Breast epithelium (tissue), 4 donors: ENCODE measurements around the gene MACROD1. TPM values are rescaled to one million over a fixed set of nuclear protein-coding genes. Genes with fewer than 3 reads are reported as not detected.

Experiments used
- DNase-seq, 2 donors: peaks; one replicate each; pipeline ENCODE4 v3.0.0-alpha.2; 2019; ENCODE audit warnings: low spot score in 2 of 2
- H3K27ac ChIP-seq, 2 donors: fragments of 200-600 bp; sonication (generic) in 1 of 2; one replicate each; pipeline ENCODE4 v1.5.1; 2016 to 2019; ENCODE audit warnings: mild to moderate bottlenecking in 1 of 2
- H3K27me3 ChIP-seq, 2 donors: fragments of 200-600 bp; sonication (generic) in 1 of 2; one replicate each; pipeline versions ENCODE4 v1.5.1 to v1.6.0; 2017 to 2019; ENCODE audit warnings: control low read depth in 1 of 2, mild to moderate bottlenecking in 1 of 2
- H3K36me3 ChIP-seq: fragments of 200-600 bp; one replicate; pipeline ENCODE4 v1.5.1; 2019
- H3K4me1 ChIP-seq, 2 donors: fragments of 200-600 bp; sonication (generic); one replicate each; pipeline ENCODE4 v1.5.1; 2016 to 2019; ENCODE audit warnings: control low read depth in 1 of 2
- H3K4me3 ChIP-seq, 3 donors: fragments of 200-600 bp; sonication (generic); 1 replicate in 2 of 3; 2 replicates in 1 of 3; pipeline ENCODE4 v1.5.1; 2016 to 2019; ENCODE audit warnings: mild to moderate bottlenecking in 3 of 3, moderate library complexity in 2 of 3
- H3K9me3 ChIP-seq, 2 donors: fragments of 200-600 bp; sonication (generic) in 1 of 2; one replicate each; pipeline ENCODE4 v1.5.1; 2016 to 2019; ENCODE audit warnings: control low read depth in 1 of 2
- CTCF ChIP-seq, 3 donors: fragments of 450-650 bp; IDR thresholded peaks; one replicate each; pipeline ENCODE4 v1.5.1; 2016 to 2017; ENCODE audit warnings: antibody characterized with exemption in 3 of 3, mild to moderate bottlenecking in 3 of 3, moderate library complexity in 3 of 3
- POLR2A ChIP-seq: fragments of 450-650 bp; IDR thresholded peaks from one replicate; pipeline ENCODE4 v1.6.1; 2016; ENCODE audit warnings: antibody characterized with exemption, mild to moderate bottlenecking, moderate library complexity
- POLR2AphosphoS5 ChIP-seq, 3 donors: sonication (generic); formaldehyde crosslinking; IDR thresholded peaks; one replicate each; pipeline ENCODE4 v1.6.1; 2017; ENCODE audit warnings: antibody characterized with exemption in 3 of 3
- intact Hi-C: fragments of 100-400 bp; cut with DNase I; formaldehyde crosslinking; loops from one replicate; pipeline ENCODE4 v1.15.1; 2023; ENCODE audit warnings: low total_unique reads
- total RNA-seq, 3 donors: library from RNA; depleted of rRNA; stranded (reverse); fragments of >200 nt; gene quantifications; one replicate each; pipeline ENCODE4 v1.1.0, GENCODE V29; 2016

The MACROD1 gene
- total RNA-seq, 3 donors from 2014 or later: 19.7 to 113 (median 40.3) TPM

GRCh38 chr11:64180891-64181290 lies 15.0 kb upstream of the MACROD1 start:
- Histone ChIP-seq H3K4me3 (no peak overlapping the region), H3K36me3 (no peaks in the 10 kb centered on the region), H3K27ac (peak overlapping the region; percentile 23 to 62), H3K9me3 (no peaks in the 10 kb centered on the region), H3K27me3 (no peaks in the 10 kb centered on the region), H3K4me1 (no peaks in the 10 kb centered on the region)
- DNase-seq: no peak
- TF ChIP-seq POLR2A (no peak), POLR2AphosphoS5 (IDR thresholded peaks at IDR 0.05) (no peak), CTCF (IDR thresholded peaks at IDR 0.05) (no peak)
- intact Hi-C loops: no loop called here

GRCh38 chr11:64178951-64179639 lies 13.2 kb upstream of the MACROD1 start:
- DNase-seq: no peak
- H3K27me3 ChIP-seq: no peaks in the 10 kb centered on the region
- no peak overlapping the region for H3K4me3 ChIP-seq
- H3K36me3 ChIP-seq: no peaks in the 10 kb centered on the region
- peaks cover 0 to under 1% of the 10 kb centered on the region in 2 donors for H3K9me3 ChIP-seq
- no peaks in the 10 kb centered on the region for H3K4me1 ChIP-seq
- no peak overlapping the region for H3K27ac ChIP-seq
- TF ChIP-seq CTCF (IDR thresholded peaks at IDR 0.05) (no peak), POLR2A (no peak), POLR2AphosphoS5 (IDR thresholded peaks at IDR 0.05) (no peak)
- intact Hi-C loops: no loop called here

GRCh38 chr11:64178203-64178602 lies 12.3 kb upstream of the MACROD1 start:
- DNase-seq: no peak
- intact Hi-C loops: no loop called here
- no peak overlapping the region for H3K4me3 ChIP-seq

GRCh38 chr11:64176751-64177150 lies 10.8 kb upstream of the MACROD1 start:
- Histone ChIP-seq H3K4me3 (no peak overlapping the region), H3K9me3 (peaks cover 0 to 6% of the 10 kb centered on the region in 2 donors), H3K27me3 (no peaks in the 10 kb centered on the region), H3K4me1 (no peaks in the 10 kb centered on the region), H3K36me3 (no peaks in the 10 kb centered on the region), H3K27ac (no peak overlapping the region)
- TF ChIP-seq POLR2AphosphoS5 (IDR thresholded peaks at IDR 0.05) (no peak), CTCF (IDR thresholded peaks at IDR 0.05) (no peak), POLR2A (no peak)
- intact Hi-C loops: no loop called here
- no peak for DNase-seq

More at GRCh38 chr11:64178203-64178602, 12.3 kb upstream of the MACROD1 start:
- TF ChIP-seq CTCF (IDR thresholded peaks at IDR 0.05): no peak
- no peak for TF ChIP-seq POLR2AphosphoS5 (IDR thresholded peaks at IDR 0.05)
- no peak for TF ChIP-seq POLR2A
- peaks cover 0 to 6% of the 10 kb centered on the region in 2 donors for H3K9me3 ChIP-seq
- H3K27me3 ChIP-seq: no peaks in the 10 kb centered on the region
- no peaks in the 10 kb centered on the region for H3K4me1 ChIP-seq
- no peak overlapping the region for H3K27ac ChIP-seq
- no peaks in the 10 kb centered on the region for H3K36me3 ChIP-seq

- Histone ChIP-seq H3K9me3 (peaks cover 0 to 6% of the 10 kb centered on the region in 2 donors), H3K4me3 (no peak overlapping the region), H3K27me3 (no peaks in the 10 kb centered on the region), H3K36me3 (no peaks in the 10 kb centered on the region), H3K4me1 (no peaks in the 10 kb centered on the region), H3K27ac (no peak overlapping the region)
- intact Hi-C loops: no loop called here
- no peak for DNase-seq
- no peak for TF ChIP-seq POLR2AphosphoS5 (IDR thresholded peaks at IDR 0.05)
- no peak for TF ChIP-seq POLR2A
- no peak for TF ChIP-seq CTCF (IDR thresholded peaks at IDR 0.05)
Measured at GRCh38 chr11:64173616-64174355, 7.9 kb upstream of the MACROD1 start.
